OCI-LY1 (cell line): ENCODE measurements around the gene SEC14L3.

Source experiments
- EZH2 ChIP-seq: fragments of 200-600 bp; sonication (generic), shearing (Covaris generic); IDR thresholded peaks from 2 replicates; pipeline ENCODE4 v1.8.0; 2017; ENCODE audit warnings: borderline replicate concordance, mixed run types, mild to moderate bottlenecking, antibody characterized with exemption, low read length, moderate library complexity, mixed read lengths
- TF ChIP-seq, protein P1 (sequence below): fragments of 200-600 bp; sonication (generic), shearing (Covaris generic); IDR thresholded peaks from 2 replicates; pipeline ENCODE4 v1.5.1; 2017; ENCODE audit warnings: mild to moderate bottlenecking, antibody characterized with exemption, low read length, moderate library complexity, mixed read lengths

GRCh38 chr22:30453731-30454510 lies 17.9 kb downstream of the SEC14L3 start:
- TF ChIP-seq, protein P1, sequence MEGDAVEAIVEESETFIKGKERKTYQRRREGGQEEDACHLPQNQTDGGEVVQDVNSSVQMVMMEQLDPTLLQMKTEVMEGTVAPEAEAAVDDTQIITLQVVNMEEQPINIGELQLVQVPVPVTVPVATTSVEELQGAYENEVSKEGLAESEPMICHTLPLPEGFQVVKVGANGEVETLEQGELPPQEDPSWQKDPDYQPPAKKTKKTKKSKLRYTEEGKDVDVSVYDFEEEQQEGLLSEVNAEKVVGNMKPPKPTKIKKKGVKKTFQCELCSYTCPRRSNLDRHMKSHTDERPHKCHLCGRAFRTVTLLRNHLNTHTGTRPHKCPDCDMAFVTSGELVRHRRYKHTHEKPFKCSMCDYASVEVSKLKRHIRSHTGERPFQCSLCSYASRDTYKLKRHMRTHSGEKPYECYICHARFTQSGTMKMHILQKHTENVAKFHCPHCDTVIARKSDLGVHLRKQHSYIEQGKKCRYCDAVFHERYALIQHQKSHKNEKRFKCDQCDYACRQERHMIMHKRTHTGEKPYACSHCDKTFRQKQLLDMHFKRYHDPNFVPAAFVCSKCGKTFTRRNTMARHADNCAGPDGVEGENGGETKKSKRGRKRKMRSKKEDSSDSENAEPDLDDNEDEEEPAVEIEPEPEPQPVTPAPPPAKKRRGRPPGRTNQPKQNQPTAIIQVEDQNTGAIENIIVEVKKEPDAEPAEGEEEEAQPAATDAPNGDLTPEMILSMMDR = no peak
- no peak for TF ChIP-seq EZH2
